Mammary epithelial cell (primary cell): ENCODE data around the gene RAB33B.

Source experiments
- EZH2 ChIP-seq: IDR thresholded peaks from 2 replicates; pipeline ENCODE4 v1.6.1; 2012; ENCODE audit warnings: low read length, inconsistent platforms, borderline replicate concordance
- TF ChIP-seq, protein P1 (sequence below), 2 donors: IDR thresholded peaks in 1 of 2; conservative IDR thresholded peaks in 1 of 2; 2 replicates each; pipeline ENCODE4 v1.5.1; 2011 to 2012; ENCODE audit warnings: inconsistent platforms in 2 of 2, low read length in 2 of 2, mild to moderate bottlenecking in 2 of 2, control low read depth in 1 of 2, low read depth in 1 of 2; ENCODE audit not compliant: insufficient read depth in 1 of 2; ENCODE audit errors: extremely low read depth in 1 of 2

DNA sequence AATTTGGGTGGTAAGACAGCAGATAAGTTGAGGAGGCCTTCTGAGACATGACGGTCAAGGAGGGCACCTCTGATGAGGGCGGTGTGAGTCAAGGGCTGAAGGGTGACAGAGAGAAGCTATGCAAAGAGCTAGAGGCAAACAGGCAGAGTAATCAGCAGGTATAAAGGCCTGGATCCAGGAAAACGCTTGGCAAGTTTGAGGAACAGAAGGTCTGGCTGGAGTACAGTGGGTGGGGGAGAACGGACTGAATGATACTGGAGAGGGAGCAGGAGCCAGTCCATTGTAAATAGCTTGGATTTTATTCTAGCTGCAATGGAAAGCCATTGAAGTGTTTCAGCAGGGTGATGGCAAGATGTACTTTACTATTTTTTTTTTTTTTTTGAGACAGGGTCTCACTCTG is 39.3 kb downstream of the RAB33B start:
- TF ChIP-seq EZH2: no peak
- TF ChIP-seq, protein P1, sequence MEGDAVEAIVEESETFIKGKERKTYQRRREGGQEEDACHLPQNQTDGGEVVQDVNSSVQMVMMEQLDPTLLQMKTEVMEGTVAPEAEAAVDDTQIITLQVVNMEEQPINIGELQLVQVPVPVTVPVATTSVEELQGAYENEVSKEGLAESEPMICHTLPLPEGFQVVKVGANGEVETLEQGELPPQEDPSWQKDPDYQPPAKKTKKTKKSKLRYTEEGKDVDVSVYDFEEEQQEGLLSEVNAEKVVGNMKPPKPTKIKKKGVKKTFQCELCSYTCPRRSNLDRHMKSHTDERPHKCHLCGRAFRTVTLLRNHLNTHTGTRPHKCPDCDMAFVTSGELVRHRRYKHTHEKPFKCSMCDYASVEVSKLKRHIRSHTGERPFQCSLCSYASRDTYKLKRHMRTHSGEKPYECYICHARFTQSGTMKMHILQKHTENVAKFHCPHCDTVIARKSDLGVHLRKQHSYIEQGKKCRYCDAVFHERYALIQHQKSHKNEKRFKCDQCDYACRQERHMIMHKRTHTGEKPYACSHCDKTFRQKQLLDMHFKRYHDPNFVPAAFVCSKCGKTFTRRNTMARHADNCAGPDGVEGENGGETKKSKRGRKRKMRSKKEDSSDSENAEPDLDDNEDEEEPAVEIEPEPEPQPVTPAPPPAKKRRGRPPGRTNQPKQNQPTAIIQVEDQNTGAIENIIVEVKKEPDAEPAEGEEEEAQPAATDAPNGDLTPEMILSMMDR (conservative IDR thresholded peaks at IDR 0.05 in 1 of 2, IDR thresholded peaks at IDR 0.05 in 1 of 2; ENCODE audit: extremely low read depth in 1 of 2, insufficient read depth in 1 of 2, low read depth in 1 of 2, low read length in 2 of 2): no peak
